Subcutaneous adipose tissue (tissue), 4 donors: ENCODE results near the gene LLGL2. TPM values are rescaled to one million over a fixed set of nuclear protein-coding genes. Genes with fewer than 3 reads are reported as not detected.

ENCODE experiments used
- CTCF ChIP-seq: fragments of 450-650 bp; IDR thresholded peaks from one replicate; pipeline ENCODE4 v1.5.1; 2016; ENCODE audit warnings: low read depth, mild to moderate bottlenecking, control low read depth, antibody characterized with exemption, moderate library complexity
- total RNA-seq, 4 donors: library from RNA; depleted of rRNA; stranded (reverse); fragments of >200 nt; gene quantifications; one replicate each; pipeline ENCODE4 v1.1.0, GENCODE V29; 2016

The LLGL2 gene
- total RNA-seq, 4 donors from 2014 or later, result 2.0 to 7.3 (median 3.5) TPM

GRCh38 chr17:75615301-75615700 lies 89.8 kb downstream of the LLGL2 start:
- no peak for TF ChIP-seq CTCF

GRCh38 chr17:75616521-75617122 lies 91.1 kb downstream of the LLGL2 start:
- TF ChIP-seq CTCF, result no peak

GRCh38 chr17:75617218-75617617 lies 91.7 kb downstream of the LLGL2 start:
- no peak for TF ChIP-seq CTCF

DNA sequence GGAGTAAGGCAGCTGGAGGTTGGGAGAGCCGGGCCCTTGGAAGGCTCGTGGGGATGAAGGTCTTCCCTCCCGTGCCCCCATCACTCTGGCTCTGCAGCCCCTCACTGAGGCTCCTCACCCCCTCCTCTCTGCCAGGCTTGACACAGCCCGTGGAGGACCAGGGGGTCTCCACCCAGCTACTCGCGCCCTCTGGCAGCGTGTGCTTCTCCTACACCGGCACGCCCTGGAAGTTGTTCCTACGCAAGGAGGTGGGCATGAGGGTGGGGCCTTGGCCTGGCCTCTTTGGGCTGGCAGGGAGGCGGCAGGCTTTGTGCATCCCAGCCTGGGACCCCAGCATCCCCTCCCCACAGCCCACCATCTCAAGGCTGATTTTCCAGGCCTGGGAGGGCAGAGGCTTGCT lies 92.2 kb downstream of the LLGL2 start:
- TF ChIP-seq CTCF, result no peak

- no peak for TF ChIP-seq CTCF
These were observed 94.3 kb downstream of the LLGL2 start for GRCh38 chr17:75619506-75620431.

GRCh38 chr17:75621489-75621888 lies 96.0 kb downstream of the LLGL2 start:
- TF ChIP-seq CTCF, result no peak

- no peak for TF ChIP-seq CTCF
These were observed 96.6 kb downstream of the LLGL2 start for GRCh38 chr17:75622076-75622475.
